GM18861 (cell line): ENCODE measurements around the gene PDZRN3.

ENCODE experiments used
- ATAC-seq: cut with Tn5 transposase; IDR thresholded peaks from one replicate; pipeline ENCODE4 v1.9.1; 2021; ENCODE audit not compliant: unreplicated experiment

PDZRN3 gene

DNA sequence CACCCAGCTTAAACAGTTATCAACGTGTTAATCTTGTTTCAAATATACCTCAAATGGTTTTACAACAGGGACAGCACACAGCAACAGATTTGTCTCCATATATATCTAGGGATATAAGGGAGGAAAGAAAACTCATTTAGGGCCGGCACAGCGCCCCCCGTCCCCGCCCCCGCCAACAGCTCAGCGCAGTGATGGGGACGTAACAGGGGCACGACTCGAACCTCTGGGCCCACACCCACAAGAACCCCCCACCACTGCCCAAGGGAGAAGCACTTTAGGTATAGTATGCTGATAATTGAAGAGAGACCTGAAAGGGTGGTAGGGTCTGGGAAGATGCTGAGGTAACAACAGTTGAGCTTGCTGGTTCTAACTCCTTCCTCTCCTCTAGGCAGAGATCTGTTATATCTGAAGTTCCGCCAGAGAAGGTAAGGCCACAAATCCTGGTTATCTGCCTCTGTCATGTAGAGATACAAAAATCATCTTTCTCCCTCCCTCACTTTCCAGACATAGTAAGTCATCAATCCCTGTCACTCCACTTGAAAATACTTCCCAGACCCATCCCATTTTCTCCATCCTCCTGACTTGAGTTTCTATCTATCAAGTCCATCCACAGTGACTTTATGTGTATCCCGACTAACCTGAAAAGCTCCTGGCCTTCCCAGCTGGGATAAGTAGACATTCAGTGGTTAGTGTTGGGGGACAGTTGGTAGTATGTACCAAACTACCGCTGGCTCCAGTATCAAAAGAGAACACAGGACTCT, 126.9 kb downstream of the PDZRN3 start:
- ATAC-seq: no peak

DNA sequence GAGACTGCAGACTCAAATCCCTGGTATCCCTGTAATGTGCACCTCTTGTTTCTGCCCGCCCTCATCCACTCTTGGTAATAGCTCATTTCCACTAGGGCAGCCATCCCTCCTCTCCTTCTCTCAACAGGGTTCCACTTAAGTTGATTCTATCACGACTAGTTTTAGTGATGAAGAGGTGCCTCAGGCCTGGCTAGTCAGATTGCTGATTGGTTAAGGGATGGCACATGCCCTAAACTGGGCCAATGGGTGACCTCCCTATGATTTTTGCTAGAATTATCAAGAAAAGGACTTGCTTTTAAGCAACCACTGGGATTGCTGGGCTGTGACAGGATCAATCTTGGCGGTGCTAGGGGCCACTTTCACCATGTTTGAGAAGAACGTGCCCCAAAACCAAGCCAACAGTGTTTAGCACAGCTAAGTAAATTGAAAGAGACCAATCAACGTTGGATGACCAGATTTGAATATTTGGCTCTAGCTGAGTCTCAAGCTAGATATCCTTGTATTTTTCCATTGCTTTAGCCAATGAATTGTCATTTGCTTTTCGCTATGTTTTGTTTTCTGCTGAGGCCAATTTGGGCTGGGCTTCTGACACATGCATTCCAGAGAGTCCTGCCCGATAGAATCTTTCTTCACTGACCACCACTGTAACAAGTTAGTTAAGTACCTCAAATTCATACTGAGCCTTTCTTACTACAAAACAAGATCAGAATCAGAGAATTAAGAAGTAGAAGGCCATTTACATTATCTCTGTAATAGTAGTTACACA, 131.0 kb downstream of the PDZRN3 start:
- ATAC-seq: no peak

DNA sequence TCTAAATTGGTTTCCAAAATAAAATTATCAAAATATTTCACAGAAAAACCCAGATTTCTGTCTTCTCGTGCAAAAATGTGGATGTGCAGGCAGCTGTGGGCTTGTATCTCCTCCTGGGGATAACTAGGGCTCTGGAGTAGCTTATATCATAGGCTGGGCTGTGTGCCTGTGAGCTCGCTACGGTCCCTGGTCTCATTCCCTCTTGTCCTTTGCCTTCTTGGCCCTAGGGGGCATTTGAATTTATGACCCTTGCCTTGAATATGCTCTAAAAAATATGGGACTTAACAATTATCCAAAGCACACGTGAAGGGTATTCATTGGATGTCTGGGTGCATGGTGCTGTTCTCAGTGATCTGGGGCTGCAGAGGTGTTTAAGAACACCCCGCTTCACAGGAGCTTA, 132.6 kb downstream of the PDZRN3 start:
- ATAC-seq: no peak

GRCh38 chr3:73491287-73491662, 133.5 kb downstream of the PDZRN3 start:
- ATAC-seq: no peak

- ATAC-seq: no peak
Measured at GRCh38 chr3:73490453-73491286, 134.1 kb downstream of the PDZRN3 start.

GRCh38 chr3:73485877-73486330, 138.8 kb downstream of the PDZRN3 start:
- ATAC-seq: no peak

GRCh38 chr3:73484656-73485248, 140.0 kb downstream of the PDZRN3 start:
- ATAC-seq: peak; percentile 78

GRCh38 chr3:73481888-73482287, 142.9 kb downstream of the PDZRN3 start:
- no peak for ATAC-seq

- no peak for ATAC-seq
Measured at GRCh38 chr3:73480187-73480672, 144.5 kb downstream of the PDZRN3 start.

DNA sequence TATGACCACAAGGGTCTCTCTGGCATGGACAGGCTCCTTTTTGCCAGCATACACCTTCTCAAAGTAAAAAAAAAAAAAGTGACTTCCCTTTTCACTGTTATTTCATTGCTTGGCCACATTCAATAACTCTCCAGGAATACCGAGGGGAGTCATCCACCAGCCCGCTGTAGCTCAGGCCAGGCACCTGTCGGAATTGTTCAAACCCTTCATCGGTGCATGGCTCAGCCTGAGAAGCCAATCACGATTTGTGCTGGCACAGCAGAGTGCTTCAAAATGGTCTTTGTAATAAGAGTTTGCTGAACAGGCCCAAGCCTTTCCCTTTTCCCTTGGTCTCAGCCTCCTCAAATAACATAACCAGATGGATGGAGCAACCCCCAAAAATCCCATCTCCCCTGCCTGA, 145.4 kb downstream of the PDZRN3 start:
- ATAC-seq: no peak

- ATAC-seq: no peak
Measured at GRCh38 chr3:73478858-73479257, 145.9 kb downstream of the PDZRN3 start.

DNA sequence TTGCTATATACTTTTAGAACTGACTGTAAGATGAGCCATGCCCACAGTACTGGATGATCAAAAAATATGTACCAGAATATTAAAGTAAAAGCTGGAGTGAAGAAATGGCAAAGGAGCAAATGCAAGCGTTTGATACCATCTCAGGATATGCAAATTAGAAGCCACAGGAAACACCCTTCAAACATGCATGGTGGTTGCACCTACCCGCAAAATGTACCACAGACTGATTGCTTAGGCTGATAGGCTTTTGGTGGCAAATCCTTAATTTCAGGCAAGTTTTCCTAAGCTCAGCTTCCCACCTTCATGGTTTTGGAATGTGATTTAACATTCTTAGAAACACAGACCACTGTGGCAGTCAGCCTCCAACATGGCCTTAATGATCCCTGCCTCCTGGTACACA, 149.0 kb downstream of the PDZRN3 start:
- ATAC-seq: no peak

- no peak for ATAC-seq
Measured at GRCh38 chr3:73475175-73475574, 149.6 kb downstream of the PDZRN3 start.

DNA sequence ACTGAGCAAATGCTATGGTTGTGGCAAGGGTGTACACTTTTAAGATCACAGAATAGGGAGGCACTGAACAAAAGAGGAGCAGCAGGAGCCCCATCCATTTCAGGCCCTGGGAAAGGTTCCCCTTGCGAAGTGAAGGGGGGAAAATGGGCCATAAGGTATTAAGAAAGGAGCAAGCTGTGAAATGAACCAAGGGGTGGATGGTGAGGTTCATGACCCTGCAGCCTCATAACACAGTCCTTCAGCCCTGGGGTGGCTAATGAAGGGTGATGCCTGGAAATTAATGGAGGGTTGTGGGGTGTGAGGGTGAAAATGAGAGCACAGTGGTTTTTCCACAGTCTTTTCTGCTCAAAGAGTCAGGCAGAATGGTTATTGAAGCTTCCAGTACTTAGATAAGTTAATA, 150.1 kb downstream of the PDZRN3 start:
- no peak for ATAC-seq

GRCh38 chr3:73473898-73474416, 150.8 kb downstream of the PDZRN3 start:
- no peak for ATAC-seq

DNA sequence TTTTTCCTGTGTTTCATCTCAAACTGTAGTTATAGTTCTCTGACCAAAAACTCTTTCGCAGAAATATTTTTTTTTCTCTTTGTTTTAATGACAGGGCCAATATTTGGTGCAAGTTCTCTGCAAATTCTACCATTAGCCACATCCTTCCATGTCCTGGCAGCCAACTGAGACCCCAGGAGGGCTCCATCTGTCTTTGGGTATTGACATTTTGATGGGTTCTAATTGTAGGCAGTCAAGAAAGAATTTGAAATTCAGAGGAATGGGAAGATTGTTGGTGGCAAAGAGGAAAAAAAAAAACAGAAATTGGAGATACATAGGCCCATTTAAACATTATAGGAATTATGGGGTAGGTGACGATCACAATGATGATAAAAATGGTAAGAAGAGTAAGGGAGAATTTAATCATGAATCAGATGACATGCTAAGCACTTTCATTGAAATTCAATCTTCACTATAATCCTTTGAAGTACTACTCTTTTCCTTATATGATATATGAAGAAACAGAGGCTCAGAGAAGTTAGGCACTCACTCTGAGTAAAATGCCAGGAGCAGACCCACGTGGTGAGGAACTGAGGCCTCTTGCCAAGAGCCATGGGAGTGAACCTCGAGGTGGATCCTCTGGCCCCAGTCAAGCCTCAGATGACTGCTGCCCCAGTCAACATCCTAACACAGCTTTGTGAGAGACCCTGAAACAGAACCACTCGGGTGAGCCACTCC, 151.4 kb downstream of the PDZRN3 start:
- ATAC-seq: no peak

DNA sequence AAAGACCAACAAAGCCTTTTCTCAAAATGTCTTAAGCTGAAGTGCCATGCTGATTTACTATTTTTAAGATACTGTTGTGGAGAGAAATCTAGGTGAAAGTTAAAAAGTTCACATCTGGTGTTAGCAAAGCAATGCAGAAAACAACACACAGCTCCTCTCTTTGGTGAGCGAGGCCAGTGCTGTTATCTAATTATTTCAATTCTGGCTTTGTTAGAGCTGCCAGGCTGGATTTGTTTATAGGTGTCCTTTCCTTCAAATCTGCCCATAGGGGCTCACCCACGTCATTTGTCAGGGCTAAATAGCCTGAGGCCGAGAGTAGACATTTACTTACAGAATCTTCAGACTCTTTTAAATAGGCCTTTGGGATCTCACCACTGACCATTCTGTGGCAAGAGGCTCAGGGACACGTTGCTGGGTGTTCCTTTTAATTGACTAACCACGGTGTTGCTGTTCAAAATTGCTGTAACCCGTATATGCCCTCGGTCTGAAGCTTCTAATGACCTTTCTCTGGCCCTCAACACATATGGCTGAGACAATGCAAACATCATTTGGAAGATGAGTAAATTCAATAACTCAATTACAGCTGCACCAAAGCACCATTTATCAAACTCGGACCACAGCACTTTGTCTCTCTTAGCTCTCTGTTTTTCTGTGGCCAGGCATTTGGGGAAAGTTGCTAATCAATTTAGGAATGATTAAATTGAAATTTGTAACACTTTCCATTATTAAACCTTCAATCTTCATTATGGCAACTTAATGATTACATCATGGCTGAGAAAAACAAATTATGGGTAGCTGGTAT, 152.6 kb downstream of the PDZRN3 start:
- no peak for ATAC-seq

GRCh38 chr3:73470860-73471259, 153.9 kb downstream of the PDZRN3 start:
- ATAC-seq: no peak

GRCh38 chr3:73469331-73469730, 155.4 kb downstream of the PDZRN3 start:
- ATAC-seq: no peak
